GM19025 (cell line): ENCODE data around the gene SPAG4.

Experiments used
- ATAC-seq: cut with Tn5 transposase; IDR thresholded peaks from one replicate; pipeline ENCODE4 v1.9.1; 2021; ENCODE audit warnings: mild to moderate bottlenecking, low read depth, moderate library complexity; ENCODE audit not compliant: unreplicated experiment

Gene SPAG4

GRCh38 chr20:35598899-35599775 lies 16.5 kb upstream of the SPAG4 start:
- ATAC-seq, result no peak

GRCh38 chr20:35599776-35600120 lies 15.9 kb upstream of the SPAG4 start:
- ATAC-seq, result no peak

GRCh38 chr20:35600176-35600992 lies 15.2 kb upstream of the SPAG4 start:
- no peak for ATAC-seq

GRCh38 chr20:35600993-35601973 lies 14.3 kb upstream of the SPAG4 start:
- peak; percentile 72 for ATAC-seq

GRCh38 chr20:35601990-35602389 lies 13.6 kb upstream of the SPAG4 start:
- ATAC-seq, result no peak

GRCh38 chr20:35602851-35603495 lies 12.7 kb upstream of the SPAG4 start:
- no peak for ATAC-seq

GRCh38 chr20:35603695-35604448 lies 11.8 kb upstream of the SPAG4 start:
- no peak for ATAC-seq

- ATAC-seq, result no peak
These were observed 11.2 kb upstream of the SPAG4 start for GRCh38 chr20:35604449-35604747.

GRCh38 chr20:35606127-35606526 lies 9.5 kb upstream of the SPAG4 start:
- no peak for ATAC-seq

GRCh38 chr20:35607003-35607735 lies 8.5 kb upstream of the SPAG4 start:
- ATAC-seq, result no peak

GRCh38 chr20:35610833-35611427 lies 4.7 kb upstream of the SPAG4 start:
- ATAC-seq, result no peak

GRCh38 chr20:35611482-35611881 lies 4.1 kb upstream of the SPAG4 start:
- ATAC-seq, result no peak

GRCh38 chr20:35616465-35617396 lies 1.1 kb downstream of the SPAG4 start:
- ATAC-seq, result no peak

GRCh38 chr20:35617397-35618262 lies 2.0 kb downstream of the SPAG4 start:
- no peak for ATAC-seq

- ATAC-seq, result no peak
These were observed 2.9 kb downstream of the SPAG4 start for GRCh38 chr20:35618263-35619131.
